Bronchial epithelial cell (primary cell): ENCODE results near the gene PDLIM1. TPM values are rescaled to one million over a fixed set of nuclear protein-coding genes. Genes with fewer than 3 reads are reported as not detected.

ENCODE experiments used
- DNase-seq: peaks from one replicate; pipeline ENCODE4 v3.0.0-alpha.2; 2010; ENCODE audit warnings: low read depth
- FAIRE-seq: peaks from 2 replicates; lab custom pipeline; 2011; peaks lifted over from hg19 to GRCh38; lab: Jason Lieb, UNC
- H3K27me3 ChIP-seq: 2 replicates; pipeline ENCODE4 v1.5.1; 2011; ENCODE audit warnings: low read length; ENCODE audit not compliant: control insufficient read depth, insufficient read depth
- H3K36me3 ChIP-seq: 2 replicates; pipeline ENCODE4 v1.5.1; 2011; ENCODE audit warnings: low read length; ENCODE audit not compliant: control insufficient read depth, insufficient read depth
- H3K4me3 ChIP-seq: 2 replicates; pipeline ENCODE4 v1.5.1; 2011; ENCODE audit warnings: mild to moderate bottlenecking, low read depth, low read length, control low read depth
- total RNA-seq: library from RNA; depleted of rRNA; stranded (reverse); fragments of >200 nt; gene quantifications from 2 replicates; pipeline ENCODE4 v1.2.1, GENCODE V29; 2014
- TF ChIP-seq, protein P1 (sequence below): IDR thresholded peaks from 2 replicates; pipeline ENCODE4 v1.5.1; 2011; ENCODE audit warnings: mild to moderate bottlenecking, moderate library complexity, low read length, control low read depth, inconsistent platforms; ENCODE audit not compliant: insufficient read depth, severe bottlenecking

The PDLIM1 gene
- total RNA-seq, 1 donor from 2014 or later = 19.2 TPM

DNA sequence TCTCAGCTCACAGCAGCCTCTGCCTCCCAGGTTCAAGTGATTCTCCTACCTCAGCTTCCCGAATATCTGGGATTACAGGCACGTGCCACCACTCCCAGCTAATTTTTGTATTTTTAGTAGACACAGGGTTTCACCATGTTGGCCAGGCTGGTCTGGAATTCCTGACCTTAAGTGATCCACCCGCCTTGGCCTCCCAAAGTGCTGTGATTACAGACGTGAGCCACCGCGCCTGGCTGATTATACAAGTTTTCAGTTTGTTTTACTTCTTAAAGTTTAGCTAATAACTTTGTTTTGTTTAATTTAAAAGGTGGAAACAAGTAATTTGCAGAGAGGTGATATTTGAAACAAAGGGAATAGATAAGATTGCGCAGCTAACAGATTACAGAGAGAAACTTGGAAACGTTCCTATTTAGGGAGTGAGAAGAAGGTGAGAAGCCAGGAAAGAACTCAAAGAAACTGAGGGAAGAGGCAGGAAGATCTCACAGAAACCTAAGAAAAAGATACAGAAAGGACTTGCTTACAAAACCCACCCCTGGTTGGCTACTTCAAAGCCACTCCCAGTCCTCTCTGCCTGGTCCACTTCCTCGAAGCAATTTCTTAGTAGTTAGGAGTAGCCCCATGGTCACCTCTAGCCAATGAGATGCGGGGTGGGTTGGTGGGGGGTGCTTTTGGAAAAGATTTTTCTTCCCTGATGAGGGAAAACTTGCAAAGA is 15.0 kb upstream of the PDLIM1 start:
- Histone ChIP-seq H3K27me3 (no peaks in the 10 kb centered on the region), H3K4me3 (no peak overlapping the region), H3K36me3 (no peaks in the 10 kb centered on the region)
- no peak for DNase-seq
- TF ChIP-seq, protein P1, sequence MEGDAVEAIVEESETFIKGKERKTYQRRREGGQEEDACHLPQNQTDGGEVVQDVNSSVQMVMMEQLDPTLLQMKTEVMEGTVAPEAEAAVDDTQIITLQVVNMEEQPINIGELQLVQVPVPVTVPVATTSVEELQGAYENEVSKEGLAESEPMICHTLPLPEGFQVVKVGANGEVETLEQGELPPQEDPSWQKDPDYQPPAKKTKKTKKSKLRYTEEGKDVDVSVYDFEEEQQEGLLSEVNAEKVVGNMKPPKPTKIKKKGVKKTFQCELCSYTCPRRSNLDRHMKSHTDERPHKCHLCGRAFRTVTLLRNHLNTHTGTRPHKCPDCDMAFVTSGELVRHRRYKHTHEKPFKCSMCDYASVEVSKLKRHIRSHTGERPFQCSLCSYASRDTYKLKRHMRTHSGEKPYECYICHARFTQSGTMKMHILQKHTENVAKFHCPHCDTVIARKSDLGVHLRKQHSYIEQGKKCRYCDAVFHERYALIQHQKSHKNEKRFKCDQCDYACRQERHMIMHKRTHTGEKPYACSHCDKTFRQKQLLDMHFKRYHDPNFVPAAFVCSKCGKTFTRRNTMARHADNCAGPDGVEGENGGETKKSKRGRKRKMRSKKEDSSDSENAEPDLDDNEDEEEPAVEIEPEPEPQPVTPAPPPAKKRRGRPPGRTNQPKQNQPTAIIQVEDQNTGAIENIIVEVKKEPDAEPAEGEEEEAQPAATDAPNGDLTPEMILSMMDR = no peak
- no peak for FAIRE-seq

DNA sequence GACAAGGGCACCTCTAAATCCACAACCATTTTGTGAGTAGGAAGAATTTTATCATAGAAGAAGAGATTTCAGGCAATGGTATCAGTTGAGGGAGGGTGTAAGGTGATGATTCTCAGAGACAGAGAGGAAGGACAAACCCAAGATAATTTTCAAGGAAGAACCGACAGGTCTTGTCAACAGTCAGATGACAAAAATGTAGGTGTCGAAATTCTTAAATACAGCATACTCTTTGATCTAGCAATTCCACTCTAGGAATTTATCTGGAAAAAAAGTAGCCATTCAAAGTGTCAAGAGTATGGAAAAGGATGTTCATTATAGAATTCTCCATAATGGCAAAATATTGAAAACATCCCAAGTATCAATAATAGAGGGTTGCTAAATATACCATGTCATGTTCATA is 14.2 kb upstream of the PDLIM1 start:
- FAIRE-seq = no peak
- peak; percentile 29 for DNase-seq

DNA sequence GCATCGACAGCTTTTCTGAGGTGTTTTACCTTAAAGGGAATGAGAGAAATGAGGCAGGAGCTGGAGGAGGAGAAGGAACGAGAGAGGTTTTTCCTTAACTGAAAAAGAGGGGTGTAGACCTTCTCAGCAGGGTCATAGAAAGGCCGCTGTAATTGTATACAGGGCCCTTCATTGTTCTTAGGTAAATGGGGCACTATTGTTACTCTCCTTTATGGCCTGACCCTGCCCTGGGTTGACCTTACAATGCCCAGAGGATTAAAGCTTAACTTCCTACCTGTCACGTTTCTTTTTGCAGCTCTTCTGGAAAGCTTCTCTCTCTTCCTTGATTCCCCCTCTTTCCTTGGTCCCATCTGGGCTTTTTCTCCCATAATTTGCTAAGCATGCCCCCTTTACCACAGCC is 13.7 kb upstream of the PDLIM1 start:
- TF ChIP-seq, protein P1 = no peak
- DNase-seq = no peak
- H3K36me3 ChIP-seq = no peaks in the 10 kb centered on the region
- no peaks in the 10 kb centered on the region for H3K27me3 ChIP-seq
- FAIRE-seq = no peak
- no peak overlapping the region for H3K4me3 ChIP-seq

More for the DNA sequence above, 14.2 kb upstream of the PDLIM1 start:
- no peaks in the 10 kb centered on the region for H3K27me3 ChIP-seq
- H3K4me3 ChIP-seq = no peak overlapping the region
- TF ChIP-seq, protein P1 = no peak
- H3K36me3 ChIP-seq = no peaks in the 10 kb centered on the region

DNA sequence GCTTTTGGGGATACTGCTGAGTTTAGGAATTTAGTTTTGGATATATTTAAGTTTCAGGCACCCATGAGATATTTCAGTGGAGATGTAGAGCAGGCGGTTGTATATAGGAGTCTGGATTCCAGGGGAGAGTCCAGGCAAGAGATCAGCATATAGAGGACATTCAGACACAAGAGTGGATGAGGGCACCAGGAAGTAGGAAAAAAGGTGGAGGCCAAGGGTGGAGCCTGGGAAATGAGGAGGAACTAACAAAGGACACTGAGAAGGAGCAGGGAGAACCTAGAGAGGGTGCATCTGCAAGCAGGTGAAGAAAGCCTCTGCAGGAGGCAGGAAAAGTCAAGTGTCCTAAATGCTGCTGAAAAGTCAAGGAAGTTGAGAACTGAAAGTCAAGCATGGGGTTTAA is 13.1 kb upstream of the PDLIM1 start:
- TF ChIP-seq, protein P1 = no peak
- no peak for FAIRE-seq

DNA sequence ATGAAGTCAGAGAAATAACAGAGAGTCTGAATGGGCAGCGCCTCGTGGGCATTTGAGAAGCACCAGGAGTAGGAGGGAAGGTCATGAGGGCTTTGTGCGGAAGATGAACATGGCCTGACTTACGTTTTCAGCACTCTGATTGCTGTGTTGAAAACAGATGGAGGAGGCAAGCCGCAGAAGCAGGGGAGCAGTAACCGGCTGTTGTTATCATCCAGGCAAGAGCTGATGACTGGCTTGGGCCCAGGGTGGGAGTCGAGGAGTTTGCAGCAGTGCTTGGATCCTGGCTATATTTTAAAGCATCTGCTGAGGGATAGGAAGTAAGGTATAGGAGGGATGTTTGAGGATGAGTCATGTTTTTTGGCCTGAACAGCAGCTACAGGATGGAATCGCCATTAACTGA is 12.7 kb upstream of the PDLIM1 start:
- no peak for FAIRE-seq
- peak; percentile 37 for DNase-seq
- Histone ChIP-seq H3K27me3 (no peaks in the 10 kb centered on the region), H3K4me3 (no peak overlapping the region), H3K36me3 (no peaks in the 10 kb centered on the region)
- TF ChIP-seq, protein P1 = no peak

More for the DNA sequence above, 13.1 kb upstream of the PDLIM1 start:
- no peaks in the 10 kb centered on the region for H3K36me3 ChIP-seq
- no peak for DNase-seq
- no peaks in the 10 kb centered on the region for H3K27me3 ChIP-seq
- H3K4me3 ChIP-seq = no peak overlapping the region

DNA sequence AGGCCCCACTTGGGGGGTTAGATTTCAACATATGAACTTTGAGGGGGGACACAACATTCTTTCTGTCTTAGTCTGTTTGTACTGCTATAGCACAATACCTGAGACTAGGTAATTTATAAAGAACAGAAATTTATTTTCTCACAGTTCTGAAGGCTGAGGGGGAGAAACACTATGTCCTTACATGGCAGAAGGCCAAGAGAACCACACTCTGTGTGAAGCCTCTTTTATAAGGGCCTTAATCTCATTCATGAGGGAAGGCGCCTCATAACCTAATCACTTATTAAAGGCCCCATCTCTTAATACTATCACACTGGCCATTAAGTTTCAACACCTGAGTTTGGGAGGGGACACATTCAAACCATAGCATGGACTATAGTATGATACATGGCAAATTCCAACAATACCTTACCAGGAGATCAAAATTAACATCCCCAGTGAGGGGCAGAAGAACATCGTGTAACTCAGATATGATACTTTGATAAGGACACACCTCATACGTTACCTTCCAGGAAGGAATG is 9.3 kb upstream of the PDLIM1 start:
- Histone ChIP-seq H3K4me3 (no peak overlapping the region), H3K36me3 (no peaks in the 10 kb centered on the region), H3K27me3 (no peaks in the 10 kb centered on the region)
- TF ChIP-seq, protein P1 = no peak
- DNase-seq (no peak), FAIRE-seq (no peak)
